ENCODE measurements around the gene CHTF8.
A peak's percentile ranks its signal among the peaks of the same experiment; 100 is the strongest.
"Not testable (repeated sequence)": the region's sequence is repeated elsewhere in the genome, so short reads cannot be mapped to it uniquely, and the experiment has no call there.

The CHTF8 gene

GRCh38 chr16:69141014-69141413 is 8.6 kb upstream of the CHTF8 start:
- DNase-seq (ENCODE audit: extremely low spot score, insufficient read length, low read depth) (no peak), FAIRE-seq (no peak)

GRCh38 chr16:69139464-69139863 is 7.1 kb upstream of the CHTF8 start:
- DNase-seq (ENCODE audit: extremely low spot score, insufficient read length, low read depth); FAIRE-seq: not testable (repeated sequence)

GRCh38 chr16:69138608-69139007 is 6.2 kb upstream of the CHTF8 start:
- DNase-seq (ENCODE audit: extremely low spot score, insufficient read length, low read depth) (no peak), FAIRE-seq (no peak)

GRCh38 chr16:69133373-69133954 is 1.1 kb upstream of the CHTF8 start:
- FAIRE-seq: no peak
- no peak for DNase-seq (ENCODE audit: extremely low spot score, insufficient read length, low read depth)

- FAIRE-seq (no peak), DNase-seq (ENCODE audit: extremely low spot score, insufficient read length, low read depth) (peak; percentile 83)
Measured at GRCh38 chr16:69131839-69132423, 457 bp downstream of the CHTF8 start.

GRCh38 chr16:69131167-69131838 is 1.1 kb downstream of the CHTF8 start:
- DNase-seq (ENCODE audit: extremely low spot score, insufficient read length, low read depth) (no peak), FAIRE-seq (no peak)

- no peak for FAIRE-seq
- DNase-seq (ENCODE audit: extremely low spot score, insufficient read length, low read depth): no peak
Measured at GRCh38 chr16:69130461-69130860, 1.9 kb downstream of the CHTF8 start.

GRCh38 chr16:69127966-69128510 is 4.3 kb downstream of the CHTF8 start:
- FAIRE-seq (no peak), DNase-seq (ENCODE audit: extremely low spot score, insufficient read length, low read depth) (no peak)

GRCh38 chr16:69126801-69127200 is 5.6 kb downstream of the CHTF8 start:
- DNase-seq (ENCODE audit: extremely low spot score, insufficient read length, low read depth); FAIRE-seq: not testable (repeated sequence)

GRCh38 chr16:69126221-69126620 is 6.2 kb downstream of the CHTF8 start:
- no peak for FAIRE-seq
- DNase-seq (ENCODE audit: extremely low spot score, insufficient read length, low read depth): no peak

- FAIRE-seq; DNase-seq (ENCODE audit: extremely low spot score, insufficient read length, low read depth): not testable (repeated sequence)
Measured at GRCh38 chr16:69124961-69125360, 7.4 kb downstream of the CHTF8 start.

GRCh38 chr16:69124406-69124805 is 8.0 kb downstream of the CHTF8 start:
- FAIRE-seq: not testable (repeated sequence)

GRCh38 chr16:69123910-69124309 is 8.5 kb downstream of the CHTF8 start:
- FAIRE-seq (peak; percentile 72), DNase-seq (ENCODE audit: extremely low spot score, insufficient read length, low read depth) (no peak)

More at GRCh38 chr16:69124406-69124805, 8.0 kb downstream of the CHTF8 start:
- not testable (repeated sequence) for DNase-seq (ENCODE audit: extremely low spot score, insufficient read length, low read depth)

GRCh38 chr16:69120096-69120664 is 12.2 kb downstream of the CHTF8 start:
- no peak for FAIRE-seq
- no peak for DNase-seq (ENCODE audit: extremely low spot score, insufficient read length, low read depth)

GRCh38 chr16:69119536-69119935 is 12.9 kb downstream of the CHTF8 start:
- DNase-seq (ENCODE audit: extremely low spot score, insufficient read length, low read depth) (no peak), FAIRE-seq (no peak)

GRCh38 chr16:69118994-69119393 is 13.4 kb downstream of the CHTF8 start:
- no peak for DNase-seq (ENCODE audit: extremely low spot score, insufficient read length, low read depth)
- FAIRE-seq: no peak

GRCh38 chr16:69118468-69118867 is 13.9 kb downstream of the CHTF8 start:
- DNase-seq (ENCODE audit: extremely low spot score, insufficient read length, low read depth): no peak
- no peak for FAIRE-seq

- FAIRE-seq (no peak), DNase-seq (ENCODE audit: extremely low spot score, insufficient read length, low read depth) (no peak)
Measured at GRCh38 chr16:69116906-69117305, 15.5 kb downstream of the CHTF8 start.

- DNase-seq (ENCODE audit: extremely low spot score, insufficient read length, low read depth) (no peak), FAIRE-seq (no peak)
Measured at GRCh38 chr16:69116256-69116875, 16.0 kb downstream of the CHTF8 start.

- DNase-seq (ENCODE audit: extremely low spot score, insufficient read length, low read depth) (no peak), FAIRE-seq (no peak)
Measured at GRCh38 chr16:69115837-69116236, 16.6 kb downstream of the CHTF8 start.
